ENCODE results near the gene KDM4B.
"Not testable (repeated sequence)": the region's sequence is repeated elsewhere in the genome, so short reads cannot be mapped to it uniquely, and the experiment has no call there.

KDM4B gene

GRCh38 chr19:5177745-5178450 lies 209.0 kb downstream of the KDM4B start:
- no peak for DNase-seq (ENCODE audit: low read depth)

GRCh38 chr19:5178841-5179240 lies 209.9 kb downstream of the KDM4B start:
- no peak for DNase-seq (ENCODE audit: low read depth)

GRCh38 chr19:5179256-5179655 lies 210.3 kb downstream of the KDM4B start:
- no peak for DNase-seq (ENCODE audit: low read depth)

- DNase-seq (ENCODE audit: low read depth): no peak
Observed at GRCh38 chr19:5181329-5181728, 212.4 kb downstream of the KDM4B start.

GRCh38 chr19:5182751-5183150 lies 213.8 kb downstream of the KDM4B start:
- no peak for DNase-seq (ENCODE audit: low read depth)

- DNase-seq (ENCODE audit: low read depth): no peak
Observed at GRCh38 chr19:5183616-5184015, 214.7 kb downstream of the KDM4B start.

GRCh38 chr19:5184930-5185329 lies 216.0 kb downstream of the KDM4B start:
- DNase-seq (ENCODE audit: low read depth): no peak

- no peak for DNase-seq (ENCODE audit: low read depth)
Observed at GRCh38 chr19:5186293-5187050, 217.6 kb downstream of the KDM4B start.

GRCh38 chr19:5188548-5189317 lies 219.8 kb downstream of the KDM4B start:
- DNase-seq (ENCODE audit: low read depth): no peak

GRCh38 chr19:5189318-5189607 lies 220.3 kb downstream of the KDM4B start:
- no peak for DNase-seq (ENCODE audit: low read depth)

- DNase-seq (ENCODE audit: low read depth): no peak
Observed at GRCh38 chr19:5191091-5191490, 222.2 kb downstream of the KDM4B start.

- DNase-seq (ENCODE audit: low read depth): no peak
Observed at GRCh38 chr19:5192568-5192967, 223.7 kb downstream of the KDM4B start.

- DNase-seq (ENCODE audit: low read depth): no peak
Observed at GRCh38 chr19:5193192-5193591, 224.3 kb downstream of the KDM4B start.

- no peak for DNase-seq (ENCODE audit: low read depth)
Observed at GRCh38 chr19:5194641-5195040, 225.7 kb downstream of the KDM4B start.

GRCh38 chr19:5195587-5195986 lies 226.7 kb downstream of the KDM4B start:
- not testable (repeated sequence) for DNase-seq (ENCODE audit: low read depth)

GRCh38 chr19:5196832-5197231 lies 227.9 kb downstream of the KDM4B start:
- DNase-seq (ENCODE audit: low read depth): no peak

GRCh38 chr19:5200844-5201243 lies 231.9 kb downstream of the KDM4B start:
- no peak for DNase-seq (ENCODE audit: low read depth)

GRCh38 chr19:5202553-5202952 lies 233.6 kb downstream of the KDM4B start:
- no peak for DNase-seq (ENCODE audit: low read depth)
